Endothelial cell of umbilical vein (primary cell): Measurements from ENCODE around the gene BHLHE23. TPM values are rescaled to one million over a fixed set of nuclear protein-coding genes. Genes with fewer than 3 reads are reported as not detected.

Source experiments
- BruUV-seq: library from RNA; stranded (reverse); fragments of 400-500 nt; replicated peaks from 2 replicates; lab custom pipeline; 2021; lab: Mats Ljungman, UMichigan
- CTCF ChIA-PET: fragments of 300-600, 350-600 bp; sonication (Branson Sonifier 250); formaldehyde crosslinking; loops from one replicate; lab custom pipeline; 2021; ENCODE audit warnings: antibody characterized with exemption, inconsistent platforms; lab: Charles Lee
- POLR2A ChIA-PET: fragments of 300-600, 350-600 bp; sonication (Branson Sonifier 250); formaldehyde crosslinking; loops from one replicate; lab custom pipeline; 2021; ENCODE audit warnings: antibody characterized with exemption, inconsistent platforms; lab: Charles Lee
- DNase-seq: peaks from one replicate; pipeline ENCODE4 v3.0.0-alpha.2; 2011; ENCODE audit warnings: low read depth, low spot score
- FAIRE-seq: peaks from 2 replicates; lab custom pipeline; 2011; peaks lifted over from hg19 to GRCh38; lab: Jason Lieb, UNC
- H2AFZ ChIP-seq: 2 replicates; pipeline ENCODE4 v1.6.0; 2012; ENCODE audit warnings: low read depth, low read length, control low read depth, inconsistent platforms
- H3K27ac ChIP-seq: 2 replicates; pipeline ENCODE4 v1.5.1; 2011; ENCODE audit warnings: low read depth, mild to moderate bottlenecking, control low read depth, low read length, moderate library complexity; ENCODE audit not compliant: insufficient read depth
- H3K27me3 ChIP-seq, 2 experiments: 2 replicates each; pipeline versions ENCODE4 v1.6.0 to v1.6.1; 2011; ENCODE audit warnings: low read length in 2 of 2, mixed read lengths in 1 of 2; ENCODE audit not compliant: control insufficient read depth in 2 of 2, insufficient read depth in 2 of 2
- H3K36me3 ChIP-seq, 2 experiments: 2 replicates in 1 of 2; 3 replicates in 1 of 2; pipeline ENCODE4 v1.5.1; 2011; ENCODE audit warnings: low read length in 2 of 2, mild to moderate bottlenecking in 1 of 2, moderate library complexity in 1 of 2; ENCODE audit not compliant: control insufficient read depth in 2 of 2, insufficient read depth in 2 of 2; ENCODE audit errors: extremely low read depth in 1 of 2
- H3K4me1 ChIP-seq: 3 replicates; pipeline ENCODE4 v1.5.1; 2011; ENCODE audit warnings: mild to moderate bottlenecking, low read length; ENCODE audit not compliant: control insufficient read depth, insufficient read depth; ENCODE audit errors: extremely low read depth
- H3K4me2 ChIP-seq: 2 replicates; pipeline ENCODE4 v1.6.1; 2011; ENCODE audit warnings: low read length, control low read depth, mixed read lengths; ENCODE audit not compliant: insufficient read depth
- H3K4me3 ChIP-seq, 3 experiments: fragments of 200-600 bp in 1 of 3; sonication (generic), shearing (Covaris generic) in 1 of 3; replicated peaks in 1 of 3; 2 replicates each; pipeline ENCODE4 v1.5.1; 2011 to 2016; ENCODE audit warnings: control low read depth in 3 of 3, low read length in 3 of 3, mild to moderate bottlenecking in 2 of 3, inconsistent platforms in 1 of 3, low read depth in 1 of 3, moderate library complexity in 1 of 3; ENCODE audit not compliant: insufficient read depth in 1 of 3
- H3K79me2 ChIP-seq: 2 replicates; pipeline ENCODE4 v1.6.0; 2012; ENCODE audit warnings: low read length, inconsistent platforms; ENCODE audit not compliant: control insufficient read depth, insufficient read depth
- H3K9ac ChIP-seq: replicated peaks from 2 replicates; pipeline ENCODE3; 2011; ENCODE audit warnings: low read length, control low read depth; ENCODE audit not compliant: insufficient read depth; ENCODE audit errors: extremely low read depth
- H3K9me1 ChIP-seq: replicated peaks from 3 replicates; pipeline ENCODE4 v1.6.0; 2011; ENCODE audit warnings: mild to moderate bottlenecking, low read length; ENCODE audit not compliant: control insufficient read depth, insufficient read depth; ENCODE audit errors: extremely low read depth
- H3K9me3 ChIP-seq: replicated peaks from 2 replicates; pipeline ENCODE4 v1.5.1; 2012; ENCODE audit warnings: low read length, inconsistent platforms; ENCODE audit not compliant: control insufficient read depth, insufficient read depth
- H4K20me1 ChIP-seq: replicated peaks from 2 replicates; pipeline ENCODE3; 2011; ENCODE audit warnings: mild to moderate bottlenecking, low read length; ENCODE audit not compliant: control insufficient read depth, insufficient read depth; ENCODE audit errors: extremely low read depth
- CTCF ChIP-seq, 2 donors: IDR thresholded peaks; 1 replicate in 1 of 2; 2 replicates in 1 of 2; pipeline ENCODE4 v1.5.1; 2011; ENCODE audit warnings: low read length in 2 of 2, mild to moderate bottlenecking in 2 of 2, moderate library complexity in 2 of 2, control low read depth in 1 of 2, inconsistent platforms in 1 of 2, low read depth in 1 of 2; ENCODE audit not compliant: insufficient read depth in 1 of 2; ENCODE audit errors: extremely low read depth in 1 of 2
- EZH2 ChIP-seq: IDR thresholded peaks from 2 replicates; pipeline ENCODE4 v1.6.1; 2012; ENCODE audit warnings: borderline replicate concordance, low read depth, mild to moderate bottlenecking, moderate library complexity, low read length, inconsistent platforms; ENCODE audit not compliant: severe bottlenecking
- FOS ChIP-seq: IDR thresholded peaks from 2 replicates; pipeline ENCODE4 v1.6.1; 2011; ENCODE audit warnings: mild to moderate bottlenecking, low read length, moderate library complexity, borderline replicate concordance; ENCODE audit not compliant: insufficient read depth
- GATA2 ChIP-seq: IDR thresholded peaks from 2 replicates; pipeline ENCODE4 v1.7.0; 2011; ENCODE audit warnings: low read depth, mild to moderate bottlenecking, moderate library complexity, mixed read lengths, low read length; ENCODE audit not compliant: insufficient read length, insufficient read depth
- JUN ChIP-seq: IDR thresholded peaks from 2 replicates; pipeline ENCODE4 v1.6.1; 2011; ENCODE audit warnings: borderline replicate concordance, low read depth; ENCODE audit not compliant: insufficient read length, insufficient read depth
- MAX ChIP-seq: IDR thresholded peaks from 2 replicates; pipeline ENCODE4 v1.6.1; 2011; ENCODE audit not compliant: insufficient read depth, insufficient read length
- MYC ChIP-seq: IDR thresholded peaks from one replicate; pipeline ENCODE4 v1.6.1; 2011; ENCODE audit warnings: mild to moderate bottlenecking, low read depth, low read length
- POLR2A ChIP-seq: IDR thresholded peaks from 2 replicates; pipeline ENCODE4 v1.6.1; 2012; ENCODE audit warnings: low read depth, mild to moderate bottlenecking, control low read depth, low read length
- POLR2AphosphoS5 ChIP-seq: IDR thresholded peaks from 2 replicates; pipeline ENCODE4 v1.6.1; 2012; ENCODE audit warnings: low read depth, mild to moderate bottlenecking, control low read depth, low read length, moderate library complexity; ENCODE audit not compliant: insufficient read depth
- dilution Hi-C: fragments of 300-500 bp; cut with MboI; formaldehyde crosslinking; loops from one replicate; pipeline ENCODE4 v1.15.0; 2019; ENCODE audit warnings: low sequenced_read_pairs; ENCODE audit not compliant: extremely low pct_ligation_motif_present
- intact Hi-C: fragments of 100-400 bp; cut with micrococcal nuclease; formaldehyde crosslinking; loops from one replicate; pipeline ENCODE4 v1.10.0; 2022
- polyA plus RNA-seq, 4 experiments: library from polyadenylated mRNA; depleted of rRNA in 3 of 4; stranded (reverse) in 3 of 4; unstranded in 1 of 4; fragments of >200 nt; gene quantifications; 2 replicates each; pipeline versions ENCODE4 v1.2.1 to v1.2.3, GENCODE V29; 2011 to 2012; ENCODE audit warnings: missing spikeins in 1 of 4
- total RNA-seq: library from RNA; stranded (reverse); gene quantifications from 2 replicates; pipeline ENCODE4 v1.2.3, GENCODE V29; 2021

BHLHE23 gene
- total and polyA plus RNA-seq, 2 donors (not counting 3 experiments of a cell fraction or from before 2014, with no cell fraction given) = not detected

- FAIRE-seq (no peak), DNase-seq (no peak)
- Histone ChIP-seq H2AFZ (no peak overlapping the region), H3K36me3 (no peaks in the 10 kb centered on the region), H3K9me3 (no peaks in the 10 kb centered on the region), H4K20me1 (no peaks in the 10 kb centered on the region), H3K9ac (no peak overlapping the region), H3K4me2 (no peak overlapping the region), H3K27ac (no peak overlapping the region), H3K27me3 (peaks cover 4 to 9% of the 10 kb centered on the region in 2 experiments), H3K9me1 (no peaks in the 10 kb centered on the region), H3K4me1 (no peaks in the 10 kb centered on the region), H3K4me3 (no peak overlapping the region), H3K79me2 (no peaks in the 10 kb centered on the region)
- ChIA-PET POLR2A (no interaction called here), CTCF (no interaction called here)
- no TSS peak for BruUV-seq
- intact Hi-C loops (no loop called here), dilution Hi-C loops (no loop called here)
- TF ChIP-seq POLR2AphosphoS5 (no peak), JUN (no peak), MAX (no peak), FOS (no peak), POLR2A (no peak), GATA2 (no peak), MYC (no peak), EZH2 (no peak), CTCF (IDR thresholded peaks at IDR 0.05; ENCODE audit: extremely low read depth in 1 of 2, insufficient read depth in 1 of 2, low read depth in 1 of 2, low read length in 2 of 2) (no peak)
These were observed 13.9 kb upstream of the BHLHE23 start for GRCh38 chr20:63020681-63021080.
